IMR-90 (cell line): ENCODE measurements around the gene PKM. TPM values are rescaled to one million over a fixed set of nuclear protein-coding genes. Genes with fewer than 3 reads are reported as not detected.

ENCODE experiments used
- ATAC-seq: fragments of 200-7000 bp; cut with Tn5 transposase; 2 replicates; pipeline ENCODE4 v1.9.1; 2020; ENCODE audit warnings: low read depth, mild to moderate bottlenecking, moderate library complexity
- BruUV-seq: library from RNA; stranded (reverse); fragments of 400-500 nt; replicated peaks from 2 replicates; lab custom pipeline; 2021; lab: Mats Ljungman, UMichigan
- CTCF ChIA-PET: fragments of 300-600 bp; formaldehyde crosslinking; extraction: SDS; loops from one replicate; lab custom pipeline; 2021; ENCODE audit warnings: antibody characterized with exemption; lab: Yijun Ruan, JAX
- POLR2A ChIA-PET: fragments of 300-600 bp; sonication (Branson Sonifier 250); formaldehyde crosslinking; loops from one replicate; lab custom pipeline; 2022; ENCODE audit warnings: antibody characterized with exemption; ENCODE audit not compliant: unreplicated experiment; lab: Charles Lee
- DNase-seq: peaks from one replicate; pipeline ENCODE4 v3.0.0; 2013
- H2AFZ ChIP-seq: replicated peaks from 2 replicates; pipeline ENCODE3; 2013; ENCODE audit warnings: low read length, mild to moderate bottlenecking; ENCODE audit not compliant: poor library complexity
- H2AK5ac ChIP-seq: 2 replicates; pipeline ENCODE4 v1.6.1; 2013; ENCODE audit warnings: low read depth, low read length, inconsistent platforms
- H2AK9ac ChIP-seq: replicated peaks from 2 replicates; pipeline ENCODE3; 2013; ENCODE audit warnings: mild to moderate bottlenecking, low read depth, low read length, moderate library complexity; ENCODE audit not compliant: poor library complexity
- H2BK120ac ChIP-seq: 2 replicates; pipeline ENCODE4 v1.6.1; 2013; ENCODE audit warnings: low read depth, low read length, inconsistent platforms
- H2BK15ac ChIP-seq: 3 replicates; pipeline ENCODE4 v1.6.1; 2013; ENCODE audit warnings: low read depth, low read length, inconsistent platforms
- H2BK20ac ChIP-seq: 2 replicates; pipeline ENCODE4 v1.6.1; 2013; ENCODE audit warnings: low read depth, mild to moderate bottlenecking, inconsistent platforms, low read length, moderate library complexity
- H2BK5ac ChIP-seq: 2 replicates; pipeline ENCODE4 v1.6.1; 2013; ENCODE audit warnings: mild to moderate bottlenecking, low read depth, low read length, inconsistent platforms; ENCODE audit not compliant: poor library complexity, severe bottlenecking
- H3K14ac ChIP-seq: replicated peaks from 2 replicates; pipeline ENCODE4 v1.6.1; 2013; ENCODE audit warnings: low read depth, low read length, inconsistent platforms
- H3K18ac ChIP-seq: 2 replicates; pipeline ENCODE4 v1.6.1; 2013; ENCODE audit warnings: low read depth, low read length, control low read depth
- H3K23ac ChIP-seq: 2 replicates; pipeline ENCODE4 v1.6.1; 2013; ENCODE audit warnings: low read depth, low read length, inconsistent platforms
- H3K27ac ChIP-seq: 2 replicates; pipeline ENCODE4 v1.5.1; 2013; ENCODE audit warnings: mild to moderate bottlenecking, control low read depth, low read length; ENCODE audit not compliant: insufficient read depth
- H3K27me3 ChIP-seq: 2 replicates; pipeline ENCODE4 v1.6.1; 2013; ENCODE audit warnings: low read length; ENCODE audit not compliant: control insufficient read depth, insufficient read depth
- H3K36me3 ChIP-seq: 2 replicates; pipeline ENCODE4 v1.6.1; 2013; ENCODE audit warnings: low read length, mixed read lengths; ENCODE audit not compliant: control insufficient read depth, insufficient read depth
- H3K4ac ChIP-seq: 2 replicates; pipeline ENCODE4 v1.6.1; 2013; ENCODE audit warnings: low read depth, low read length, inconsistent platforms
- H3K4me1 ChIP-seq: 2 replicates; pipeline ENCODE4 v1.6.1; 2013; ENCODE audit warnings: low read length, mixed read lengths; ENCODE audit not compliant: control insufficient read depth, insufficient read depth
- H3K4me2 ChIP-seq: 2 replicates; pipeline ENCODE4 v1.6.1; 2013; ENCODE audit warnings: low read depth, mild to moderate bottlenecking, control low read depth, low read length, moderate library complexity
- H3K4me3 ChIP-seq: 2 replicates; pipeline ENCODE4 v1.5.1; 2013; ENCODE audit warnings: low read depth, mild to moderate bottlenecking, control low read depth, low read length, moderate library complexity; ENCODE audit not compliant: insufficient read depth
- H3K56ac ChIP-seq: 2 replicates; pipeline ENCODE4 v1.6.1; 2013; ENCODE audit warnings: low read length, inconsistent platforms; ENCODE audit not compliant: insufficient read depth; ENCODE audit errors: extremely low read depth
- H3K79me1 ChIP-seq, 2 experiments: 2 replicates each; pipeline ENCODE4 v1.6.1; 2013; ENCODE audit warnings: low read length in 2 of 2, inconsistent platforms in 1 of 2, low read depth in 1 of 2
- H3K9ac ChIP-seq: 2 replicates; pipeline ENCODE4 v1.6.1; 2013; ENCODE audit warnings: low read depth, low read length, control low read depth
- H3K9me1 ChIP-seq: 2 replicates; pipeline ENCODE4 v1.6.1; 2013; ENCODE audit warnings: low read length, inconsistent platforms; ENCODE audit not compliant: insufficient read depth
- H3K9me3 ChIP-seq: 2 replicates; pipeline ENCODE4 v1.6.1; 2013; ENCODE audit warnings: low read length; ENCODE audit not compliant: control insufficient read depth, insufficient read depth
- H4K20me1 ChIP-seq: 2 replicates; pipeline ENCODE4 v1.6.1; 2013; ENCODE audit warnings: low read length, inconsistent platforms; ENCODE audit not compliant: insufficient read depth
- H4K5ac ChIP-seq: 2 replicates; pipeline ENCODE4 v1.6.1; 2013; ENCODE audit warnings: mild to moderate bottlenecking, low read depth, low read length, control low read depth
- H4K8ac ChIP-seq, 2 experiments: 2 replicates each; pipeline ENCODE4 v1.6.1; 2013; ENCODE audit warnings: low read depth in 2 of 2, low read length in 2 of 2, control low read depth in 1 of 2, inconsistent platforms in 1 of 2
- H4K91ac ChIP-seq: 2 replicates; pipeline ENCODE4 v1.6.1; 2013; ENCODE audit warnings: low read depth, low read length, inconsistent platforms; ENCODE audit not compliant: insufficient read depth
- BHLHE40 ChIP-seq: fragments of 150-350 bp; IDR thresholded peaks from 2 replicates; pipeline ENCODE4 v1.6.1; 2016; ENCODE audit warnings: mild to moderate bottlenecking, low read depth, low read length
- CEBPB ChIP-seq: IDR thresholded peaks from 2 replicates; pipeline ENCODE4 v1.6.1; 2012; ENCODE audit warnings: low read depth, low read length, improper control_type of control experiment
- CHD1 ChIP-seq: IDR thresholded peaks from 2 replicates; pipeline ENCODE4 v1.6.1; 2012; ENCODE audit warnings: low read depth, low read length, improper control_type of control experiment
- CTCF ChIP-seq: conservative IDR thresholded peaks from 2 replicates; pipeline ENCODE4 v1.5.1; 2012; ENCODE audit warnings: mild to moderate bottlenecking, low read depth, low read length, improper control_type of control experiment
- ELK1 ChIP-seq: fragments of 150-350 bp; IDR thresholded peaks from 2 replicates; pipeline ENCODE4 v1.6.1; 2016; ENCODE audit warnings: low read depth, mild to moderate bottlenecking, low read length, moderate library complexity, borderline replicate concordance
- FOS ChIP-seq: fragments of 150-350 bp; IDR thresholded peaks from 2 replicates; pipeline ENCODE4 v1.6.1; 2016; ENCODE audit warnings: low read depth, low read length
- MAFK ChIP-seq: IDR thresholded peaks from 2 replicates; pipeline ENCODE4 v1.6.1; 2012; ENCODE audit warnings: low read depth, low read length, improper control_type of control experiment
- MAZ ChIP-seq: IDR thresholded peaks from 2 replicates; pipeline ENCODE4 v1.6.1; 2012; ENCODE audit warnings: low read depth, mild to moderate bottlenecking, low read length, improper control_type of control experiment, moderate library complexity, borderline replicate concordance
- MXI1 ChIP-seq: IDR thresholded peaks from 2 replicates; pipeline ENCODE4 v1.6.1; 2012; ENCODE audit warnings: low read depth, mild to moderate bottlenecking, low read length, moderate library complexity, borderline replicate concordance
- NFE2L2 ChIP-seq: fragments of 150-350 bp; IDR thresholded peaks from 2 replicates; pipeline ENCODE4 v1.6.1; 2016; ENCODE audit warnings: low read depth, mild to moderate bottlenecking, low read length
- POLR2A ChIP-seq: IDR thresholded peaks from 2 replicates; pipeline ENCODE4 v1.6.1; 2012; ENCODE audit warnings: mild to moderate bottlenecking, low read depth, low read length
- RAD21 ChIP-seq: IDR thresholded peaks from 2 replicates; pipeline ENCODE4 v1.6.1; 2012; ENCODE audit warnings: low read length, improper control_type of control experiment
- RCOR1 ChIP-seq: IDR thresholded peaks from 2 replicates; pipeline ENCODE4 v1.6.1; 2012; ENCODE audit warnings: mild to moderate bottlenecking, low read length, improper control_type of control experiment; ENCODE audit not compliant: insufficient replicate concordance
- RFX5 ChIP-seq: IDR thresholded peaks from 2 replicates; pipeline ENCODE4 v1.8.0; 2012; ENCODE audit warnings: low read depth, mild to moderate bottlenecking, low read length, moderate library complexity
- SMC3 ChIP-seq: fragments of 150-350 bp; IDR thresholded peaks from 2 replicates; pipeline ENCODE4 v1.6.1; 2016; ENCODE audit warnings: low read depth, mild to moderate bottlenecking, antibody characterized with exemption, low read length, moderate library complexity
- USF2 ChIP-seq: fragments of 150-350 bp; IDR thresholded peaks from 2 replicates; pipeline ENCODE4 v1.6.1; 2017; ENCODE audit warnings: mild to moderate bottlenecking, antibody characterized with exemption, low read length, low read depth
- WGBS, 2 experiments: methylation state at CpG; one replicate each; pipeline versions ENCODE4 v1.1.5 to v1.1.7; 2013; ENCODE audit warnings: missing lambda C conversion rate in 2 of 2; ENCODE audit not compliant: insufficient read length in 1 of 2; ENCODE audit errors: extremely low coverage in 2 of 2; 5-methylcytosine and 5-hydroxymethylcytosine counted together
- dilution Hi-C: fragments of 300-500 bp; cut with HindIII; formaldehyde crosslinking; loops from one replicate; pipeline ENCODE4 v1.14.3; 2018; ENCODE audit warnings: low sequenced_read_pairs; ENCODE audit not compliant: unreplicated experiment
- in situ Hi-C: fragments of 300-500 bp; cut with MboI; formaldehyde crosslinking; loops from 3 replicates; pipeline ENCODE4 v1.14.3; 2019; ENCODE audit warnings: low sequenced_read_pairs, inconsistent platforms, mixed read lengths
- intact Hi-C: fragments of 100-400 bp; cut with micrococcal nuclease; formaldehyde crosslinking; loops from 2 replicates; pipeline ENCODE4 v1.10.0; 2022
- polyA plus RNA-seq, 3 experiments: library from polyadenylated mRNA; depleted of rRNA; stranded (reverse); fragments of >200 nt; gene quantifications; 2 replicates each; pipeline ENCODE4 v1.2.3, GENCODE V29; 2012; ENCODE audit warnings: low replicate concordance in 1 of 3
- total RNA-seq: library from RNA; depleted of rRNA; stranded (reverse); fragments of >200 nt; gene quantifications from 2 replicates; pipeline ENCODE4 v1.2.3, GENCODE V29; 2012

PKM gene
- total and polyA plus RNA-seq, 2 of the 4 experiments (the other 2 are of a cell fraction) = 2,219 to 3,859 TPM

- dilution Hi-C loops = no loop called here
- H4K5ac ChIP-seq = no peak overlapping the region
- in situ Hi-C loops = no loop called here
- H3K18ac ChIP-seq = no peak overlapping the region
- peaks cover 41% of the 10 kb centered on the region for H3K27me3 ChIP-seq
- H3K56ac ChIP-seq = no peak overlapping the region
- ATAC-seq = no peak
- no peak overlapping the region for H3K27ac ChIP-seq
- no peak overlapping the region for H2BK15ac ChIP-seq
- no peak overlapping the region for H2AFZ ChIP-seq
- no peak overlapping the region for H3K9ac ChIP-seq
- no peak overlapping the region for H3K4me3 ChIP-seq
- H3K4me1 ChIP-seq = peaks cover 3% of the 10 kb centered on the region; the same call in 1 of the 2 replicates
- no peak overlapping the region for H3K4ac ChIP-seq
- POLR2A ChIA-PET = no interaction called here
- TF ChIP-seq BHLHE40 = no peak
- no peak for TF ChIP-seq RFX5
- TF ChIP-seq CTCF = no peak
- no peak for TF ChIP-seq MAFK
- no peak for TF ChIP-seq RCOR1
- TF ChIP-seq MXI1 = no peak
- no peak for TF ChIP-seq CEBPB
- no peak for TF ChIP-seq POLR2A
- TF ChIP-seq CHD1 = no peak
- TF ChIP-seq NFE2L2 = no peak
- no peak for TF ChIP-seq ELK1
- no peak for TF ChIP-seq FOS
- TF ChIP-seq RAD21 = no peak
- TF ChIP-seq MAZ = no peak
- no peak for TF ChIP-seq SMC3
- no peak for TF ChIP-seq USF2
- no peaks in the 10 kb centered on the region for H3K9me1 ChIP-seq
- no peak overlapping the region for H3K23ac ChIP-seq
- no peak overlapping the region for H3K14ac ChIP-seq
- no peak overlapping the region for H2BK120ac ChIP-seq
- H2AK5ac ChIP-seq = no peak overlapping the region
- H3K4me2 ChIP-seq = no peak overlapping the region
- H2BK5ac ChIP-seq = no peak overlapping the region
- CTCF ChIA-PET = no interaction called here
- H3K9me3 ChIP-seq = no peaks in the 10 kb centered on the region
- no peaks in the 10 kb centered on the region for H3K79me1 ChIP-seq
- no TSS peak for BruUV-seq
- H4K20me1 ChIP-seq = no peaks in the 10 kb centered on the region; the same call in 1 of the 2 replicates
- H3K36me3 ChIP-seq = no peaks in the 10 kb centered on the region
- DNase-seq = no peak
- no peak overlapping the region for H2BK20ac ChIP-seq
- WGBS, 2 experiments = 86% methylated on average over 6 of the region's 16 CpGs; no CpG with 5 or more reads in 1 of the 2 experiments
- intact Hi-C loops = no loop called here
- no peak overlapping the region for H4K8ac ChIP-seq
- no peak overlapping the region for H4K91ac ChIP-seq
- H2AK9ac ChIP-seq = no peak overlapping the region
Observed at GRCh38 chr15:72179950-72180581, 50.9 kb downstream of the PKM start.
